ENCODE measurements around the gene FBXO33.

Gene FBXO33

GRCh38 chr14:39376667-39377403, 55.4 kb downstream of the FBXO33 start:
- peak; percentile 57 for DNase-seq (ENCODE audit: low read depth)
- TF ChIP-seq, protein P1, sequence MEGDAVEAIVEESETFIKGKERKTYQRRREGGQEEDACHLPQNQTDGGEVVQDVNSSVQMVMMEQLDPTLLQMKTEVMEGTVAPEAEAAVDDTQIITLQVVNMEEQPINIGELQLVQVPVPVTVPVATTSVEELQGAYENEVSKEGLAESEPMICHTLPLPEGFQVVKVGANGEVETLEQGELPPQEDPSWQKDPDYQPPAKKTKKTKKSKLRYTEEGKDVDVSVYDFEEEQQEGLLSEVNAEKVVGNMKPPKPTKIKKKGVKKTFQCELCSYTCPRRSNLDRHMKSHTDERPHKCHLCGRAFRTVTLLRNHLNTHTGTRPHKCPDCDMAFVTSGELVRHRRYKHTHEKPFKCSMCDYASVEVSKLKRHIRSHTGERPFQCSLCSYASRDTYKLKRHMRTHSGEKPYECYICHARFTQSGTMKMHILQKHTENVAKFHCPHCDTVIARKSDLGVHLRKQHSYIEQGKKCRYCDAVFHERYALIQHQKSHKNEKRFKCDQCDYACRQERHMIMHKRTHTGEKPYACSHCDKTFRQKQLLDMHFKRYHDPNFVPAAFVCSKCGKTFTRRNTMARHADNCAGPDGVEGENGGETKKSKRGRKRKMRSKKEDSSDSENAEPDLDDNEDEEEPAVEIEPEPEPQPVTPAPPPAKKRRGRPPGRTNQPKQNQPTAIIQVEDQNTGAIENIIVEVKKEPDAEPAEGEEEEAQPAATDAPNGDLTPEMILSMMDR (conservative IDR thresholded peaks at IDR 0.05; ENCODE audit: low read depth, low read length) = no peak
- no peak overlapping the region for H3K4me3 ChIP-seq (ENCODE audit: low read depth, low read length)

- TF ChIP-seq, protein P1 (conservative IDR thresholded peaks at IDR 0.05; ENCODE audit: low read depth, low read length) = no peak
Observed at GRCh38 chr14:39374851-39375250, 57.4 kb downstream of the FBXO33 start.

GRCh38 chr14:39372656-39373055, 59.6 kb downstream of the FBXO33 start:
- peak; percentile 18 for DNase-seq (ENCODE audit: low read depth)
- TF ChIP-seq, protein P1 (conservative IDR thresholded peaks at IDR 0.05; ENCODE audit: low read depth, low read length) = no peak
- H3K4me3 ChIP-seq (ENCODE audit: low read depth, low read length) = no peak overlapping the region

More at GRCh38 chr14:39374851-39375250, 57.4 kb downstream of the FBXO33 start:
- no peak overlapping the region for H3K4me3 ChIP-seq (ENCODE audit: low read depth, low read length)
- peak; percentile 22 for DNase-seq (ENCODE audit: low read depth)

DNA sequence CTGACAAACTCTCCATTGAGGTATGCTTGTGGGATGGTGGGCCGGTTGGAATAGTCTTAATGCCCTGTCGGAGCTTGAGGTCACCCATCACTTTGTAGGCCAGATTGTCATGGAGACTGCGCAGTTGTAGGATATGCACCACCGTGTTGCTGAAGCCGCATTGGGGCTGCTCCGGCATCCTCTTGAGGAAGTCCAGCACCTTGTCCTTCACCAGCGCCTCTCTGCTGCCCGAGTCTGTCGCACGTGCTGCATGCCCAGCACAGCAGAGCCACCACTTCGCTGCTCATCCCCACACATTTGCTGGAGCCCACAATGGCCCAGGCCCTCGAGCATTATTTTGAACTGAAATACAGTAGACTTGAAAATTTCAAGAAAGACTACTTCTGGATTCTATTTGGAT, 61.8 kb downstream of the FBXO33 start:
- TF ChIP-seq, protein P1 (conservative IDR thresholded peaks at IDR 0.05; ENCODE audit: low read depth, low read length) = no peak
- DNase-seq (ENCODE audit: low read depth) = no peak
- no peak overlapping the region for H3K4me3 ChIP-seq (ENCODE audit: low read depth, low read length)

- TF ChIP-seq, protein P1 (conservative IDR thresholded peaks at IDR 0.05; ENCODE audit: low read depth, low read length) = no peak
- DNase-seq (ENCODE audit: low read depth) = no peak
Observed at GRCh38 chr14:39369029-39369428, 63.2 kb downstream of the FBXO33 start.

GRCh38 chr14:39368261-39368959, 63.8 kb downstream of the FBXO33 start:
- peak; percentile 91 for DNase-seq (ENCODE audit: low read depth)
- no peak overlapping the region for H3K4me3 ChIP-seq (ENCODE audit: low read depth, low read length)
- TF ChIP-seq, protein P1 (conservative IDR thresholded peaks at IDR 0.05; ENCODE audit: low read depth, low read length) = peak; percentile 76

More at GRCh38 chr14:39369029-39369428, 63.2 kb downstream of the FBXO33 start:
- H3K4me3 ChIP-seq (ENCODE audit: low read depth, low read length) = no peak overlapping the region
